HG03025 (cell line): ENCODE data around the gene PUM1.

ENCODE experiments used
- ATAC-seq: cut with Tn5 transposase; IDR thresholded peaks from one replicate; pipeline ENCODE4 v1.9.1; 2021; ENCODE audit warnings: mild to moderate bottlenecking, moderate library complexity; ENCODE audit not compliant: unreplicated experiment, low FRiP score

The PUM1 gene

GRCh38 chr1:31032266-31032665 lies 33.3 kb downstream of the PUM1 start:
- ATAC-seq: no peak

GRCh38 chr1:31031330-31032143 lies 34.0 kb downstream of the PUM1 start:
- no peak for ATAC-seq

- ATAC-seq: no peak
These were observed 36.5 kb downstream of the PUM1 start for GRCh38 chr1:31029026-31029425.

GRCh38 chr1:31027693-31028526 lies 37.6 kb downstream of the PUM1 start:
- ATAC-seq: no peak

- no peak for ATAC-seq
These were observed 43.3 kb downstream of the PUM1 start for GRCh38 chr1:31022259-31022658.

- ATAC-seq: no peak
These were observed 45.3 kb downstream of the PUM1 start for GRCh38 chr1:31020007-31020790.

- no peak for ATAC-seq
These were observed 46.1 kb downstream of the PUM1 start for GRCh38 chr1:31019401-31019800.

- no peak for ATAC-seq
These were observed 48.6 kb downstream of the PUM1 start for GRCh38 chr1:31016868-31017267.

- no peak for ATAC-seq
These were observed 52.2 kb downstream of the PUM1 start for GRCh38 chr1:31013187-31013864.

GRCh38 chr1:31012210-31012924 lies 53.1 kb downstream of the PUM1 start:
- no peak for ATAC-seq

GRCh38 chr1:31011719-31012118 lies 53.8 kb downstream of the PUM1 start:
- no peak for ATAC-seq

GRCh38 chr1:31010086-31010989 lies 55.2 kb downstream of the PUM1 start:
- ATAC-seq: no peak

GRCh38 chr1:31007462-31007991 lies 58.0 kb downstream of the PUM1 start:
- no peak for ATAC-seq

- ATAC-seq: no peak
These were observed 58.8 kb downstream of the PUM1 start for GRCh38 chr1:31006747-31007146.

GRCh38 chr1:31005617-31006166 lies 59.8 kb downstream of the PUM1 start:
- no peak for ATAC-seq

GRCh38 chr1:31005198-31005597 lies 60.3 kb downstream of the PUM1 start:
- ATAC-seq: no peak

GRCh38 chr1:31004231-31004621 lies 61.3 kb downstream of the PUM1 start:
- ATAC-seq: no peak

GRCh38 chr1:31003613-31004230 lies 61.8 kb downstream of the PUM1 start:
- no peak for ATAC-seq
